Putamen (tissue), 1 donor: ENCODE results near the gene UHRF1.
"Not testable (repeated sequence)": the region's sequence is repeated elsewhere in the genome, so short reads cannot be mapped to it uniquely, and the experiment has no call there.

ENCODE experiments used
- DNase-seq: peaks from one replicate; pipeline ENCODE4 v3.0.0-alpha.2; 2016; ENCODE audit warnings: low spot score

UHRF1 gene

DNA sequence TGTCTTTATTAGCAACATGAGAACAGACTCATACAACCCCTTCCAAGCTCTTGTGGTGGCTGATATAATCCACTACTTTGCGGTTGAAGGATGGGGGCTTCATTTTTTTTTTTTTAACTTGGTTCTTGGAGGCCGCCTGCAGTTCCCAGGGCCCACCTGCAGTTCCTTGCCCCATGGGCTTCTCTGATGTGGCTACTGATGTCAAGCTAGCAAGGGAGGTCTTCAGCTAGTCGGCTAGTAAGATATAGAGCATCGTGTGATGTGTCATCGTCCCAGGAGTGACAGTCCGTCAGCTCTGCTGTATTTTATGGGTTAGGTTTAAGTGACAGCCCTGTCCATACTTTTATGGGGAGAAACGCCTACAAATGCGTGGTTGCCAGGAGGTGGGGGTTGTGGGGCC is 26.1 kb downstream of the UHRF1 start:
- no peak for DNase-seq

DNA sequence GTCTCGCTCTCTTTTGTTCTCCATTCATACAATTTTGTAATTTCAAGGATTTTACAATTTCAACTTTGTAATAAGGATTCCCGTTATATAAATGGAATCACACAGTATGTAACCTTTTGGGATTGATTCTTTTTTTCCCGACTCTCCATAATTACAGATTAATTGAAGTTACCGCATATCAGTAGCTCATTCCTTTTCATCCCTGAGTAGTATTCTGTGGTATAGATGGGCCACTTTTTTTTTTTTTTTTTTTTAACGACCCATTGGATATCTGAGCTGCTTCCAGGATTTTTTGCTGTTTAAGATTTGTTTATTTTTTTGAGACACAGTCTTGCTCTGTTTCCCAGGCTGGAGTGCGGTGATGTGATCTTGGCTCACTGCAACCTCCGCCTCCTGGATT is 27.8 kb downstream of the UHRF1 start:
- DNase-seq: no peak

DNA sequence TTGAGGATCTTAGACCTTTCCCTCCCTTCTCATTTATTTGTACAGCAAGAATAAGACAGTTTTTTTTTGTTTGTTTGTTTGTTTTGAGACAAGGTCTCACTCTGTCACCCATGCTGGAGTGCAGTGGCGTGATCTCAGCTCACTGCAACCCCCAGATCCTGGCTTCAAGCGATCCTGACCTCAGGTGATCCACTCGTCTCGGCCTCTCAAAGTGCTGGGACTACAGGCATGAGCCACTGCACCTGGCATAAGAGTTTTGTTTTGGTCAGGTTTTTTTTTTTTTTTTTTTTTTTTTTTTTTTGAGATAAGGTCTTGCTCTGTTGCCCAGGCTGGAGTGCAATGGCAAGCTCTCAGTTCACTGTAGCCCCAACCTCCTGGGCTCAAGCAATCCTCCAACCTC is 29.2 kb downstream of the UHRF1 start:
- DNase-seq: not testable (repeated sequence)

DNA sequence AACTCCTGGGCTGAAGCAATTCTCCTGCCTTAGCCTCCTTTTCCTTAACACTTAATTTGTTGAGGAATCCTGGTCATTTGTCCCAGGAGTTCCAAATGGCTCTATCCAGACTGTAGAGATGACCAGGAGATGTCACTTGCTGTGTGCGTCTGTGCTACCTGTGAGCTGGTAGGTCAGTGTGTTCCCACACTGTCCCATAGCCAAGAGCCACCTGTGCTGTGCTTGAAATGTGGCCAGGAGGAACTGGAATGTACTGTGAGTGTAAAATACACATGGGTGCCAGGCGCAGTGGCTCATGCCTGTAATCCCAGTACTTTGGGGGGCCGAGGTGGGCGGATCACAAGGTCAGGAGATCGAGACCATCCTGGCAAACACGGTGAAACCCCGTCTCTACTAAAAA is 30.2 kb downstream of the UHRF1 start:
- no peak for DNase-seq

DNA sequence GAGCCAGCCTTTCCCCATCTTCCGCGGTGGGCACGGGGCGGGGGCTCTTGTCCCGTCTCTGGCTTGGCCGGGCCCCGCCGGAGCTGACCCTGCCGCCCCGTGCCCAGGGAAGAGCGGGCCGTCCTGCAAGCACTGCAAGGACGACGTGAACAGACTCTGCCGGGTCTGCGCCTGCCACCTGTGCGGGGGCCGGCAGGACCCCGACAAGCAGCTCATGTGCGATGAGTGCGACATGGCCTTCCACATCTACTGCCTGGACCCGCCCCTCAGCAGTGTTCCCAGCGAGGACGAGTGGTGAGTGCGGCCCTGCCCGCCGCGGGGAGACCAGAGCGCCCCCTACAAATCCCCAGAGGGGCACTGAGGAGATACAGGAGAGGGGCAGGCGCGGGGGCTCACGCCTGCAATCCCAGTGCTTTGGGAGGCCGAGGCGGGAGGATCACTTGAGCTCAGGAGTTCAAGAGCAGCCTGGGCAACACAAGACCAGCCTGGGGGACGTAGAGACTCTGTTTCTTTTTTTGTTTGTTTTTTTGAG is 32.4 kb downstream of the UHRF1 start:
- DNase-seq: not testable (repeated sequence)

DNA sequence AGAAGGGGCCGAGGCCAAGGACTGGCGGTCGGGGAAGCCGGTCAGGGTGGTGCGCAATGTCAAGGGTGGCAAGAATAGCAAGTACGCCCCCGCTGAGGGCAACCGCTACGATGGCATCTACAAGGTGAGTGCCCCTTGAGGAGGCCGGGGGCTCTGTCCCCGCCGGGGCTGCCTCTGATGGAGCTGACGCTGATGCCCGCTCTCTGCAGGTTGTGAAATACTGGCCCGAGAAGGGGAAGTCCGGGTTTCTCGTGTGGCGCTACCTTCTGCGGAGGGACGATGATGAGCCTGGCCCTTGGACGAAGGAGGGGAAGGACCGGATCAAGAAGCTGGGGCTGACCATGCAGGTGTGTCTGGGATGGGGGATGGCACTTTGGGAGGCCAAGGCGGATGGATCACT is 41.3 kb downstream of the UHRF1 start:
- DNase-seq: not testable (repeated sequence)

DNA sequence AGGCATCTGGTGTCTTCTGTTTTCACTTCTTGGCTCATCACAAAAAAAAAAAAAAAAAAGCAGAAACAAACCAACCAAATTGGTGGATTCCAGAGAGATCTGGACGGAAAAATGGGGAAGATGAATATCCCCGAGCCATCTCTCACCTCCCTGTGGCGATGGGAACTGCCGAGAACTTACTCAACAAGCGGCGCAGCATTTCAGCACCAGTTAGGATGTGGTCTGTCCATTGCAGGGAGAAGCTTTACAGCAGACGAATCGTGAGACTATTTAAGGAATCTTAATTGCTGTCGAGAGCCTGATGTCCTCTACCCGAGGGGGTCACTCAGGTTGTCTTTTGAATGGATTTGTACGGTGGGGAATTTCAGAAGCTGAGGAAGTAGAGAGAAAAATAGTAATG is 42.4 kb downstream of the UHRF1 start:
- no peak for DNase-seq

DNA sequence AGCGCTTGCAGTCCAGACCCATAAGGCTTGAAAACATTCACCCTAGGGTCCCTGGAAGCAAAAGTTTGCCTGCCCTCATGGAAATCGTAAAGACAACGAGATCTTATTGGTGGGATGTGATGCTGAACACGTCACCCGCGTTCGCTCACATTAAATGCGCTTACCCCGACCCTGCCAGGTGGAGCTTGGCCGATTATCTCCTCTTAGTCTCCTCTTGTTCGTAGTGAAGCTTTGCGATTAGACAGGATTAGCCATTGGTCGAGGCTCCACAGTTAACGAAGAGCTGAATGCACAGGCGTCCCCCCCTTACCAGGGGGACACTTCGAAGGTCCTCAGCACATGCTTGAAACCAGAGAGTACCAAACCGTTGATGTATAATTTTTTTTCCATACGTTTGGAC is 43.6 kb downstream of the UHRF1 start:
- no peak for DNase-seq

DNA sequence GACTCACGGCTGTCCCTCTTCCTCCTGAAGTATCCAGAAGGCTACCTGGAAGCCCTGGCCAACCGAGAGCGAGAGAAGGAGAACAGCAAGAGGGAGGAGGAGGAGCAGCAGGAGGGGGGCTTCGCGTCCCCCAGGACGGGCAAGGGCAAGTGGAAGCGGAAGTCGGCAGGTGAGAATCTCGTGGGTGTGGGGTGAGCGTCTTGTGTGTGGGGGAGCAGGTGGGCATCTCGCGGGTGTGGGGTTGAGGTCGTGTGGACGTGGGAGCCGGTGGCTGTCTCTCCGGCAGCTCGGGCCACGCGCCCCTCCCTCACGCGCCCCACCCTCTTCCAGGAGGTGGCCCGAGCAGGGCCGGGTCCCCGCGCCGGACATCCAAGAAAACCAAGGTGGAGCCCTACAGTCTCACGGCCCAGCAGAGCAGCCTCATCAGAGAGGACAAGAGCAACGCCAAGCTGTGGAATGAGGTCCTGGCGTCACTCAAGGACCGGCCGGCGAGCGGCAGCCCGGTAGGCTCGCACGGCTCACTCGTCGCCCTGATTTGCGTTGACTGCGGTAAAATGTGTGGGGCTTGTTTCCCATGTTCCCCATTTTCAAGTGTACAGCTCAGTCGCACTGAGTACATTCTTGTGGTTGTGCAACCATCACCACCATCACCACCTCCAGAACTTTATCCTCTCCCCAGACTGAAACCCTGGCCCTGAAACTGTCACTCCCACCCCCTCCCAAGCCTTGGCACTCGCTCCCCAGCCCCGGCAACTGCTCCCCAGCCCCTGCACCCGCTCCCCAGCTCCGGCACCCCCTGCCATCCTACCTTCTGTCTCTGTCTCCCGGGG is 45.2 kb downstream of the UHRF1 start:
- not testable (repeated sequence) for DNase-seq

DNA sequence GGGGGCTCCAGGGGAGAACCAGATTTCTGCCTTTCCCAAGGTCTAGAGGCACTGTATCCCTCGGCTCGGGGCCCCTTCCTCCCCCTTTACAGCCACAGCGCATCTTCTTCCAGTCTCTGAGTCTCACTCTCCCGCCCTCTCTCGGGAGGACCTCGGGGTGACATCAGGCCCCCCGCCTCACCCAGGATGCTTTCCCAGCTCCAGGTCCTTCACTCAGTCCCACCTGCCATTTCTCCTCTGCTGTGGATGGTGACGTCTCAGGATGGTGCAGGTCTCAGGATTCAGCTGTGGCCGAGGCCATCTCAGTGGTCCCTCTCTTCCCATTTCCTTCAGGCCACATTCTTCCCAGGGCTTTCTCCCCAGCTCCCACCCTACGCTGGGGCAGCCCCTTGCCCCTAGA is 46.0 kb downstream of the UHRF1 start:
- DNase-seq: no peak

DNA sequence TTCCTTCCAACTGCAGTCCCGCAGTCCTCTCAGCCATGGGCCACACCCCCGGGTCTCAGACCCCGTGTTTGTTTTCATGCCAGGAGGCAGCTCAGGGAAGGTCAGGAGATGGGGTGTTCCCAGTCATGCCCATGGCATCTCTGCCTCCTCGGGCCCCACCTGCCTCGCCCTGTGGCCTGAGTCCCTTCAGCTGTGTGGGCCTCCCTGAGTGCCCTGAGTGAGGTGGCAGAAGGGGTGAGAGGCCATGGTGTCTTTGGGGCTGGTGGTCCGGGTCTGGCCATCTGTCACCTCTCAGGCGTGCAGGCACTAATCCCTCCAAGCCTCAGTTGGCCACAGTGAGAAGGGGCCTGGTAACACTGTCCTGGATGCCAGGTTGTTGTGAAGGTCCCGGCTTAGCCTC is 48.7 kb downstream of the UHRF1 start:
- no peak for DNase-seq

DNA sequence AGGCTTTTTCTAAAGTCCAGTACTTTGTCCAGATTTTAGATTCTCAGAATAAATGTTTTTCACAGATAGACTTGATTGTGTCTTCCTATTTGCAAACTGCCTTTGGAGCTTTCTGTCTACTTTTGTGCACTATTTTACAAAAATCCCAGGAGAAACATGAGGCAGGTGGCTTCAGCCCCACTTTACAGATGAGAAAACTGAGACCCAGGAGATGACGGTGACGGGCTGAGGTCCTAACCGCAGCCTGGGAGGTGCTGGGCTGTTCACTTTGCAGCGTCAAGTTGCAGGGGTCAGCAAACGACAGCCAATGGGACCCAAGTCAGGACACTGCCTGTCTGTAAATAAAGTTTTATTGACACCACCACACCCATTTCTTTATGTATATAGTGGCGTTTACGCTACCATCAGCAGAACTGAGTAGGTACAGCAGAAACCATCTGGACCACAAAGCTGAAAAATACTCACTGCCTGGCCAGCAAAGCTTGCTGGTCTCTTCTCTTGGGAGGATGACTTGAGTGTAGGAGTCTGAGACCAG is 52.9 kb downstream of the UHRF1 start:
- DNase-seq: no peak

DNA sequence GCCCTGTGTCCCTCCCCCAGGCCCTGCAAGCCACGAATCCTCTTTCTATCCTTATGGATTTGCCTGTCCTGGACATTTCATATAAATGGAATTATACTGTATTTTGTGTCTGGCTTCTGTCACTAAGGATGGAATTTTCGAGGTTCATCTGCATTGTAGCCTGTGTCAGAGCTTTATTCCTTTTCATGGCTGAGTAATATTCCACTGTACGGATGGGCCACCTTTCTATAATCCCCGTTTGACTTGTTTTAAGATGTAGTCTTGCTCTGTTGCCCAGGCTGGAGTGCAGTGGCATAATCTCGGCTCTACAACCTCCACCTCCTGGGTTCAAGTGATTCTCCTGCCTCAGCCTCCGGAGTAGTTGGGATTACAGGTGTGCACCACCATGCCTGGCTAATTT is 55.8 kb downstream of the UHRF1 start:
- no peak for DNase-seq

DNA sequence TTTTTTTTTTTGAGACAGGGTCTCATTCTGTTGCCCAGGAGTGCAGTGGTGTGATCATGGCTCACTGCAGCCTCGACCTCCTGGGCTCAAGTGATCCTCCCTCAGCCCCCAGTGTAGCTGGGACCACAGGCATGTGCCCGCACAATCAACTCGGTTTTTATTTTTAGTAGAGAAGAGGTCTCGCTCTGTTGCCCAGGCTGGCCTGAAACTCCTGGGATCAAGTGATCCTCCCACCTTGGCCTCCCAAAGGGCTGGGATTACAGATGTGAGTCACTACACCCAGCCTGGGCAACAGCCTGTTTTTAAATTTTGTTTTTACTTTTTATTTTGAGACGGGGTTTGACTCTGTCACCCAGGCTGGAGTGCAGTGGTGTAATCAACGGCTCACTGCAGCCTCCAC is 57.3 kb downstream of the UHRF1 start:
- DNase-seq: no peak

DNA sequence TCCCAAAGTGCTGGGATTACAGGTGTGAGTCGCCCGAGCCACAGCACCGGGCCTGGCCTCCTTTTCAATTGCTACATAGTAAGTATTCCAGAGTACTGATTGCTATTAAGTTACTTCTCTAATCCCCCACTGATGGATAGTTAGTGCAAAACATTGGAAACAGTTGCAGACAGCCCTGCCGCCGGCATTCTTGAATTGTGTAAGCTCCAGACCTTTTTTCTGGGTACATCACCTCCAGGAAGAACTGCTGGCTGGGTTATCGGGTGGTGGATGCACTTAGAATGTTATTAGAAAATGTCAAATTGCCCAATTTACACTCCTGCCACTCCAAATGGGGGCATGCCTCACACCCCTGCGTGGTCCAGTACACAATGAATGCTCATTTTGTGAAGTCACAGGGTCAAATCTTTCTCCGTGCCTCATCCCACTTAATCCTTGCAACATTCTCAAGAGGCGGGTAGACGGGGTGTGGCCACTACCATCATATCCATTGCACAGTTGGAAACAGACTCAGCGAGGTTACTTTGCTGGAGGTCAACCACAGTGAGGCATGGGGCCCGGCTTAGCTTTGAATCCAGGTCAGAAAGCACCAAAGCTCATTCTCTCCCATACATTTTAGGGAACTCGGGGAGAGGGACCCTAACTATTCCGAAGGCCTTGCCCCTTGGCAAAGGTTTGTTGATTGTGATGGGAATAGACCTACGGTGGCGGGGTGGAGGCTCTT is 58.6 kb downstream of the UHRF1 start:
- no peak for DNase-seq

DNA sequence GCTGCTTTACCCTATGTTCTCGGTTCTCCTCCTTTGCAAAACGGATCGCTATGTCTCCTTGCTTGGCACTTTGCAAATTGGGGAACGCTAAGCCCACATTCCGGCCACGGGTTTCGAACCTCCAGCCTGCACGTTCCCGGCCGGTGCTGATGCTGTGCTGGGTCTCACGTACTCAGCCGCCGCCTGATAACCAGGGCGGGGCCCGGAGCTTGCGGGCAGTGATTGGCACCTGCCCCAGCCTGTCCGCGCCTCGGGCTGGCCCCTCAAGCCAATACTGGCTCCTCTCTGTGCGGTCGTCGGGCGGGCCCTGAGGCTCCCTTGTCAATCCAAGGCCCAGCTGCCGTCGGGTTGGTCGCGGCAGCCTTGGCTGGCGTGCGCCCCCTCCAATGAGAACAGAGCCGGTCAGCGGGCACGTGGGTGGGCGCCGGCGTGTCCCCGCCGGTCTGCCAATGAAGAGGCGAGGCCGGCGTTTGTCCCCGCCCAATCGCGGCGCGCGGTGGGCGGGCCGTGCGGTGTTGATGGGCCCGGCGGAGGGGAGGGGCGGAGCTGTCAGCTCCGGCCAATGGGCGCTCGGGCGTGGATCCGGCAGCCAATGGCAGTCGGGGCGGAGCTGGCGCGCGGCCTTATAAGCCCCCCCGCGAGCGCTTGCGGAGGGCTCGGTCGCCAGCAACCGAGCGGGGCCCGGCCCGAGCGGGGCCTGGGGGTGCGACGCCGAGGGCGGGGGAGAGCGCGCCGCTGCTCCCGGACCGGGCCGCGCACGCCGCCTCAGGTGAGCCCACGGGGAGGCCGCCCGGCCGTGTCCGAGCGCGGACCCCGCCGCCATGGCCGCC is 59.4 kb downstream of the UHRF1 start, which contains the start of gene KDM4B:
Gene KDM4B, plus strand, starts transcription at position 652 of the 830 bp plus-strand sequence. CDS start 63,778 bp downstream, outside the sequence.
- peak; percentile 99 for DNase-seq

DNA sequence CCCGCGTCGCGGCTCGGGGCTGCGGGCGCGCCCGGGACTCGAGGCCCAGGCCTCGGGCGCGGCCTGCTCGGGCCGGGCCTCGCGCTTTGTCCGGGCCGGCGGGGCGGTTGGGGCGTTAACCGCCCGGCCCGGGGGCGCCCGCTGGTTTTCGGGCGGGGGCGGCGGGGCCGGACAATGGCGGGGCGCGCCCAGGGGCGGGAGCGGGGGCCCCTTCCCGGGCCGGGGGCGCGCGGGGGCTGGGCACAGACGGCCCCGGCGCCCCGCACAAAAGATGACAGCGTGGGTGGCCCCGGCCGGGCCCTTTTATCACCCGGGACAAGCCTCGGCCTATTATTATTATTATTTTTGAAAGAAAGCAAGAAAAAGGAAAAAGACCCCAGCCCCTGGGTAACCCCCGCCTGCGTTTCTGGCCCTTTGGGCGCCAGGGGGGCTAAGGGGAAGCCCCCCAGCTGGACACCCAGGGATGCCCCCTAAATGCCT is 60.0 kb downstream of the UHRF1 start:
- DNase-seq: no peak

DNA sequence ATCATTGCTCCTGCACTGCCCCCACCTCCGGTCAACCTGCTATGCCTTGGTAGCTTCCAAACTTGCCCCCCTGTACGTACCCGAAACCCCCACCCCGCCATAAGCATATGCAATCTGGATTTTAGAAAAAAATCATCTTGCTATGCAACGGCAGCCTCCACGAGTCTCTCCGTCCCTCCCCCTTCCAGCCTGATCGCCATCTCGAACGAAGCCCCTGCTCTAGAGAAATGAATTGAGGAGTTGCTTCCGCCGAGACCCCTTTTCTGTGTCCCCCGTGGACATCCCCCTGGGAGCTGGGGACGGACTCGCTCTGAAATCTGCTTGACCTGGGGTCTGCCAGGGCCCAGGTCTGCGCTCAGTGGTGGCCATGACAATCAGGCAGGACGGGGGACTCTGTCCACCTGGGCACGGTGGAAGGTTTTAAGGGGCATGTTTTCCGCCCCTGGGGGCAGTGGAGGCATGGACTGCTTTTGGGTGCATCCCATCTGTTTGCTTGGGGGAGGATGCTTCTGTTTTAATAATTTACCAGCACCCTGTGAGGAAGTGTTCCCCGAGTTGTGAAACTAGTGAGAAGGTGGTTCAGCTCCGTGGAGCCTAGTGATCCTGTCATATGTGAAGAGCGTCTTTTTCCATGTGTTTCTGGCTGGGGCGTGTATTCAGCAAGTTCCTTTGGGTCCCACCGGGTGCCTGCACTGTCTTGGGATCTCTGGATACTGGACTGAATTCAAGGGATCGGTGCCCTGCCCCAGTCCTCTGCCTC is 60.7 kb downstream of the UHRF1 start:
- no peak for DNase-seq

DNA sequence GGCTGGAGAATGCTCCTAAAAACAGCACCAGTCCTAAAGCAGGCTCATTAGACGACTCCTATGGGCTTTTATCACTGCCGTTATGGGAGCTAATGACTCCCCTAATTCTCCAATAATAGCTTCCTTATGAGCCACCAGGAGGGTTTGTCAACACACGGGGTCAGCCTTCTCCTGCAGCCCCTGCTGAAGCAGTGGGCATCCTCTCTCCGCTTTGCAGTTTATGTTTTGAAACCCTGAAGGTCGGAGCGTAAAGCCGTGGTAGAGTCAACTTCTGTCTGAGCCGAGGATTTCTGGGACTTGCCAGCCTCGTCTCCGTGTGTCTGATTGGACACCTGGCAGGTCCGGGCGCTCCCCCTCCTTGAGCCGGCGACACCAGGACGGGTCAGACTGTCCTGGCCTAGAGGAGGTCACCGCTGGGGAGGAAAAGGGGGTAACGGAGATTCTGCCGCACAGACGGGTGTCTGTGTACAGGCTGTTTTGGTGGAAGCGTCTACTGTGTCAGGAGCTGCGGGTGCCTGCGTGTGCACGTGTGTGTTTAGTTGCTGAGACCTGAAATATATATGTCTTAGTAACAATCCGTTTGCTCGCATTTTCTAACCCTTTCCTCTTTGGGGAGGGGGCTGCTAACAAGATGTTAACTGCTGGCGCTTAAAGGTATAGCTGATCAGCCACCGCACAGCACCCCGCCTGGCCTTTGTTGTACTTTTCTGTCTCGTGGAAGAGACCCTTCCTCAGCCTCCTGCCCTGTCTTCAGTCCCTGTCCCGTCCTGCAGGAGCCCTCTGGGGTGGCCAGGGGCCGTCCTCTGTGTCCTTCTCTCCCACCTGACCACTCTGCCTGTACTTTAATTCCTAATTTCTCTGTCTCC is 61.5 kb downstream of the UHRF1 start:
- DNase-seq: no peak

DNA sequence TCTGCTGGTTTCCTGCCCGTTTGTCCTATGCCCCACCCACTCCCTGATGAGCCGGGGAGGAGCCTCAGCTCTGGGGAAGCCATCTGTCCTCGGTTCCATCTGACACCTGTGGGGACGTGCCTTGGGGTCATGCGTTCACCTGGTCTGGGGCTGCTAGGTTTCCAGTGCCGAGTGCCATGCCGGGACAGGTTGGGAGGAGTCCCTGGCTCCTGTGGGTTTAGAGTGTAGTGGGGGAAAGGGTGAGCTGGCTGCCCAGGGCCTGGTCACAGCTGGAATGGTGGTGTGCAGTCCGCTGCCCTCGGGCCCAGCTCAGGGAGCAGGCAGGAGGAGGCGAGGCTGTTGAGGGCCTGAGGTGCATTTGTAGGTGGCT is 62.1 kb downstream of the UHRF1 start:
- DNase-seq: no peak
